C1 segment of cervical spinal cord (tissue), 14 donors: ENCODE results near the gene ZNF641.
A peak's percentile ranks its signal among the peaks of the same experiment; 100 is the strongest.

Experiments
- DNase-seq, 14 donors: peaks; one replicate each; lab custom pipeline; 2025; lab: John Stamatoyannopoulos, UW

The ZNF641 gene

DNA sequence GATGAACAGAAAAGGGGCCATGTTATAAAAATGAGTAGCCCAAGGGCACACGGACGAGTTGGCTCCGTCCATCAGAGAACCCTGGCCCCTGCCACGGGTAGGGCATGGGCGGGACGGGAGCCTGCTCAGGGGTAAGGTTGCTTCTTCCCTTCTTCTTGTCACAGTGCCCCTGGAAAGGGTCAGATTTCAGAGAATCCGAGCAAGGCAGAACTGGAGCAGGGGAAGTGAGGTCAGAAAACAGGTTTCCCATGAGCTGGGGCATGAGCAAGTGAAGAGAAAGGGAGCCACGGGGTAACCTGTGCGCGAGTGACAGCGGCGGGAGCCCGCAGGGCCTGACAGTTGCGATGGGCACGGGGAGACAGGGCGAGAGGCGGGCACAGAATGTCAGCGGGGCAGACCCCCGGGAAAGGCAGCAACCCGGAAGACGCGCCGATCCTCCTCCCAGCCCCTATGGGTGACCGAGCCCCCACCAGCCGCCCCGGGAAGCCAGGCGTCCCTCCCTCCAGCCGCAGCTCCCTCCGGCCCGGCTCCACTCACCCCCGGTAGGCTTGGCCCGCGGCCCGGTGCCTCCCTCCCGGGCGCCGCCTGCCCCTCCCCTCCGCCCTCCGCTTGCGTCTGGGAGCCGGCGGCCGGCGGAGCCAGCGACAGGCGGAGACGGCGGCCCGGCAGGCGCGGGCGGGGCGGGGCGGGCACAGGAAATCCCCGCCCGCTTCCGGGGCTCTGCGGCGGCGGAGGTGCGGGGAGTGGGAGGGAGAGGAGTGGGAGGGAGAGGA is at the start of gene ZNF641:
ZNF641 (minus strand) TSS at position 671 of the 773 bp plus-strand sequence. CDS start 2,829 bp downstream, outside the sequence.
- peak in 13 of 14 donors; percentile 47 to 90 (median 84) for DNase-seq

DNA sequence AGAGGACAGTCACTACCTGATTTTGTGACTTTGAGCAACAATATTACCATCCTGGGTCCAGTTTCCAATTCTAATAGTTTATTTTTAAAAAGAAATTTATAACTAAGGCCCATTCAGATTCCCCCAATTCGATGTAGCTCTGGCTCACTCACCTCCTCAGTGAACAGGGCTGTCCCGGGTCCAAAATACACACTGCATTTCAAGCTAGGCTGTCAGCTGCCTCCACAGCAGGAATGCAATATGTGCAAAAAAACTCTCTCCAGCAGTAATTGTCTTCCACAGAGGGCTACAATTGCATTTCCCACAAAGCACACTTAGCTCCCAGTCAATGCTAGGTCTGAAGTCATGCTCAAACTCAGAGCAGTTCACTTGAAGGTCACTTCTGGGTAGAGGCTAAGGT is 39.3 kb upstream of the ZNF641 start:
- peak in 2 of 14 donors; percentile 11 to 26 for DNase-seq

DNA sequence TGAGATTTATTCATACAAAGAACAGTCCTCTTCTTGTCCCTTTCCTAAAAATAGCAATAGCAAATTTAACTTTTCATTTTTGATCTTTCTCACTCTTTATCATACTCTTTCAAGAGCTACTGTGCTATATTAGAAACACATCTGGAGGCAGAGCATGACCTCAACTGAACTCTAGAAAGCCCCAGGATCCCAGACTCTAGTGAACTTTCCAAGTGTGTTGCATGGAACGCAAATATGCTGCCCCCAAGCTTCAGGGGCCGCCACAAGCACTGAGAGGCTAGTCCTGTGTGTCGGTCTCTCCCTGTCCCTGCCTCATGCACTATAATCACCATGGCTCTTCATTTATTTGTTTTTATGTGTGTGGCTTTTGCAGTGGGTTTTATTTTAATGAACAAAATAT is 38.7 kb upstream of the ZNF641 start:
- no peak for DNase-seq

DNA sequence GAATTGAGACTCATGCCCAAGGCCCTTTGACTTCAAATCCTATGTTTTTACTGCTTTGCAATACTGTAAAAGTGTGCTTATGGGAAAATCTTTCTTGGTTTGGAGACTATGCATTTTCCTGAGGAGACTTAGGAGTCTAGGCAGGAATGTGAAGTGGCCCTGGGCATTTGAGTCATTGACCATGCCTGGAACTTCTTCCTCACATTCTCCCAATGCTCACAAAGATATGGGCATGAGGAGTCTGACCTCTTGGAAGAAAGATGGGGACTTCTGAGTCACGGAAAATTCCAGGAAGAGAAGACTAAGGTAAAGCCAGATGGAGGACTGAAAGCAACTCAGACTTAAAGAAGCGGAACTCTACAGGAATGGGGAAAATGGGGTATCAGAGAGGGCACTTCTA is 38.2 kb upstream of the ZNF641 start:
- no peak for DNase-seq

DNA sequence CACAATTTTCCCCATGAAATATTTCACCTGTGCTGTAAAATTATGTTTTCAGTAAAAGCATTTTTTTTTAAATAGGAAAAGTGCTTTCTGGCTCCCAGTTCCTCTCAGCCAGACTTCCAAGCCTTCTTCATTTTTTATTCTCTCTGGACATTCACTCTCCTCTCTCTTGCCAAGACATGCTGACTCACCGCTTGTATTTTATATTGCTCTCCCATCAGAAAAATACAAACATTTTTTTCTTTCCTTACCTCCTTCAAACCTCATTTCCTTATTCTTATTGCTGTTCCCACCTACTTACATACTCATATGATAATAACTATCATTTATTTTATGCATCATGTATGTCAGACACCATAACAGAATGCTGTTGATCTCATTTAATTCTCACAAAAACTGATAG is 37.7 kb upstream of the ZNF641 start:
- DNase-seq, result no peak

DNA sequence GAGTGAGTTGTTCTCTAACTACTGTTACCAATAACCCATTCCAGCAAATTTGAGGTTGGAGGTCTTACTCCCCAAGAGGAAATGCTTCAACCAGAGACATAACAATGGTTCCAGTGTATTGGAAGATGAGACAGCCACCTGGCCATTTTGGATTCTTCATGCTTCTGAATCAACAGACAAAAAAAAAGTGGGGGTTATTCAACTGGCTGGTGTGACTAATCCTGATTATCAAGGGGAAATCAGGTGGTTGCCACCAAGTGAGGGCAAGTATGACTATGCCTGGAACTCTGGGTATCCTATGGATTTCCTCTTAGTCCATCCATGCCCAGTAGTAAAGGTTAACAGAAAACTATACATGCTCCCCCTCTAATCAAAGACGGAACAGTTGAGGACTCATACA is 29.9 kb upstream of the ZNF641 start:
- DNase-seq, result no peak

DNA sequence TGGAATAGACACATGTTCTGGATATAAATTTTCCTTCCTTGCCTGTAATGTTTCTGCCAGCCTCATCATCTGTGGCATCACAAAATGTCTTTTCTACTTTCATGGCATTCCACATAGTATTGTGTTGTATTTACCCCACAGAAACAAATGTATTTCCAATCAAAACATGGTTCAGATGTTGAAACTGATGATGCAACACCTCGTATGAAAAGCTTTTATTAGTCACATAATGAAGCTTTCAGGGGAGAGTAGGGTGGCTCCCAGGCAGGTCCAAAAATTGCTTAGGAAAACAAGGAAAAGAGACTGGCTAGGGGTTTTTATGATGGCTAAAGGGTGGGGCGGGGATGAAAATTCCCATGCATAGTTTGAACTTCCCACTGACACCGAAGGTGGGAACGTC is 29.1 kb upstream of the ZNF641 start:
- DNase-seq, result no peak

DNA sequence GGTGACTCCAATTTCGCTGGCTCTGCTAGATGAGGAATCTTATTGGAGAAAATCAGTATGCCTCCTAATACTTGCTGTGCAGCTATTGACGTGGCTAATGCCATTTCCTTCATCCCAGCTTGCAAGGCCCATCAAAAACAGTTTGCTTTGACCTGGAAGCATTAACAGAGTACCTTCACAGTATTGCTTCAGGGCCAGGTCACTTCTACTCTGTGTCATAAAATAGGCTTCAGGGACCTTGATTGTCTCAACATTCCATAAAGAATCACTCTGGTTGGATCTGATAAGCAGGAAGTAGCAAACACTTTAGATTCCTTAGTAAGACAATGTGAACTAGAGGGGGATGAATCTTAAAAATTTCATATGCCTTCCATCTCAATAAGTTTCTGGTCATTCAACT is 26.9 kb upstream of the ZNF641 start:
- no peak for DNase-seq

DNA sequence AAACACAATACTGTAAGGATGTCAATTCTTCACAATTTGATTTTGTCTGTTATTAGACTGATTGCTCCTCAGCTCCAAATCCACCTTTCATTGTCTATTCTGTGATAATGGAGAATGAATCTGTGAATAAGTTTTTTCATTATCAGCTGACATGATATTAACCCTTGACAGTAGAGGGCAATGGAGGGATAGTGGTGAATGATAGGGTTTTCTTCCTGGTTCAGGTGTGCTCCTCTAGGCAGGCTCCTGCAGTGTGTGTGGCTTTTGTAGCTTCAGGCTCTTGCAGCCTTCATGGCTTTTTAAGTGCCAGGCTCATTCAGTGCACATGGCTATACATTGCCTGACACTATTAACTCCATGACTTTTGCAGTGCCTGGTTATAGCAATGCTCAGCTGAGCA is 23.4 kb upstream of the ZNF641 start:
- no peak for DNase-seq

DNA sequence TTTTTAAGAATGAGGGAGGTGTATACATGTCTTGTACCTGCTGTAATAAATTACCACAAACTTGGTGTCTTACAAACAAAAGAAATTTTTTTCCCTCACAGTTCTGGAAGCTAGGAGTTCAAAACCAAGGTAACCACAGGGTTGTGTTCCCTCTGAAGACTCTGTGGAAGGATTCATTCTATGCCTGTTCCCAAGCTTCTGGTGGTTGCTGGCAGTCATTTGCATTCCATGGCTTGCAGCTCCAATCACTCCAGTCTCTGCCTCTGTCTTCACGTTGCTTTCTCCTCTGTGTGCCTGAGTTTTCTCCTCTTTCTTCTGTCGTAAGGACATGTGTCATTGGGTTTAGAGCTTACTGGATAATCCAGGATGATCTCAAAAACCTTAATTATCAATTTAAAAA is 15.4 kb upstream of the ZNF641 start:
- DNase-seq, result no peak

DNA sequence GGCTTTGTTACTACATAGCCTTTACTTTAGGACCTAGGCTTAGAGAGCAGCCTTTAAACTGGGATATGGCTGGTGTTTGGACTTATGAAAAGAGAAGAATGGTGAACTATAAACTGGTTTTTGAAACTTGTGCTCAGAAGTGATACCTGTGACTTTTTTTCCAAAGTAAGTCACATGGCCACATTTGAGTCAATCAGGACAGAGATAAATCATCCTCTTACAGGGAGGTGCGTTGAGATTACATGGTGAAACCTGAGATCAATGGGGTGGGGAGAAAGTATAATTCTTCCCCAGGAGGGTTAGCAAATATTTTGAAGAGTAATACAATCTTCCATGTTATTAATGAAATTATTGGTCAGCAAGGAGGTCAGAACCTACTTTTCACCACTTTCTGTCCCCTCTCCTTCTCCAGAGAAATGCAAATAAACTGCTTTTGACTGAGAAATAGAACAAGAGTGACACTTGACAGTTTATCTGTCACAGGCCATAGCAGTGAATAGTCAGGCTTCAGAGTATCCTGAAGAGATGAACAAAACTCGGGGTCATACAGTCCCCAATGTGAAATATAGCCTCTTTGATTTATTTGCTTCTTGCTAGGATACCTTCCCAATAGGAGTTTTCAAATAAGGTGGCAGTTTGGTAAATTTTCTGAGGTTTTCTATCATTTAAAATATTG is 11.1 kb upstream of the ZNF641 start:
- no peak for DNase-seq

DNA sequence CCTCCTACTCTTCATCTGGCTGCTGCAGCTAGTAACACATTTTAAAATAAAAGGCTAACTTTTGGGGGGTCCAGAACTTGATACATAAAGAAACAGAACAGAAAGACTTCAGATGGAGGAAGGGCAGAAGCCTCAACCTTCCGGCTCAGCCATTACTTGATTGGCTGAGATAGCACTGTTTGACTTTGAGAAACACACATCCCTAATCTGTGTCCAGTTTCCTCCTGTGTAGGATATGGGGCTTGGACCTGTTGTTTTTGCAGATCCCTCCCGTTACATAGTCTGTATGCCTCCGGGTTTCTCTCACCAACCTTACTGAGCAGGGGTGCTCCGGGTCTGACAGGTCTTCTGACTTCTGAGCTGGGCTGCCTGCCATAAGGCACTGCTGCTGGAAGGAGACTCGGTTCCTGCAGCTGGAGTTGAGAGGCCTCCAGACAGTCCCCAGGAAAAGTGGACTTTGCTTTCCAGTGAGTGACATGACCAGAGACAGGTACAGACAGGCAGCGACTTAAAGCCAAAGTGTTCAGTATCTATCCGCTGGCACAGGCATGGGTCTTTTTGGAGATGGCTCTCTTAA is 8.3 kb upstream of the ZNF641 start:
- no peak for DNase-seq

DNA sequence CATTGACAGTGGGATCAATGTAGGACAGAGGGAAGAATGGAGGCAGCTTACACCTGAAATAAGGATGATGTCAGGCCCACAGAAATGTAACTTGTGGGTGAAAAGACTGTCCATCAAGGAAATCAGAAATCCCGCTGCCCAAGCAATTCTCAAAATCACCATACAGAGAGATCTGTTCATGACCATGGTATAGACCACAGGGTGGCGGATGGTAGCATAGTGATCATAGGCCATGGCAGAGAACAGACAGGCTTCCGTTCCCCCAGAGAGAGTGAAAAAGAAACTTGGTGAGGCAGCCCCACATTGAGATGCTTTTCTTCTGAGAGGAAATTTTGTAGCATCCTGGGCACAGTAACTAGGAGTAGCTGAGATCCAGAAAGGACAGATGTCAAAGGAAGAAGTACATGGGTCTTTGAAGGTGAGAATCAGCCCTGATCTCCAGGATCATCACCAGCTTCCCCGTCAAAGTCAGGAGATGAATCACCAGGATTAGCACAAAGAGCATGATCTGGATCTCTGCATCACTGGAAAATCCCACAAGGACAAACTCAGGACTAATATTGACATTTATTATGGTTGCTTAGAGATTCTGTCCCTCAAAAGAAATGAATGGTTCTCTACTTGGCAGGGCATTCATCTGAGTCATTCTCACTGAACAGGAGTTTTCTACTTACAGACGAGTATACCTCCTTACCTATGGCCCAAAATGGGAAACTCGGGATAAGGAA is 5.5 kb upstream of the ZNF641 start:
- DNase-seq, result no peak

DNA sequence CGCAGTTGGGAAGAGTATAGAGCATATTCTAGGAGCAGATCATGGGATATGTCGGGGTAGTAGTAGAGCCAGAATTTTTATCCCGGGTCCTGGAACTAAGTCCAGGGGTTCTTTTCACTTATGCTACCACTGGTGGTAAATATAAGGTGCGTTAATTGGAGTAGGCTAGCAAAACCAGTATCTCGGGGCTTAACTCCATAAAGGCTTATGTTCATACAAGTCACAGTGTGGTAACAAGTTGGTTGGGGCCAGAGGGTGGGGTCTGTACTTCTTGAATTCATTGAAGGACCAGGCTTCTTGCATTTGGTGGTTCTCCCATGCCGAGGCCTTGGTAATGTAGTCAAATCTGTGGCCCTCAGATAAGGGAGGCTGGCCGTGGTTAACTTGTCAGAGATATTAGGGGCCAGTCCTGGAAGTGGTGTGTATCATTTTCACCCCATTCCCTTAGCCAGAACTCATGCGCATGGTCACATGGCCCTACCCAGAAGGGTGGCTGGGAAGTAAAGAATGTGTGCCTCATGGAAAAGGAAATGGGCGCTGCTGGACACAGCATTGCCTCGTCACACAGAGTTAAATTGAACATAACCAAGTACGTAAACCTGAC is 1.5 kb upstream of the ZNF641 start:
- no peak for DNase-seq

DNA sequence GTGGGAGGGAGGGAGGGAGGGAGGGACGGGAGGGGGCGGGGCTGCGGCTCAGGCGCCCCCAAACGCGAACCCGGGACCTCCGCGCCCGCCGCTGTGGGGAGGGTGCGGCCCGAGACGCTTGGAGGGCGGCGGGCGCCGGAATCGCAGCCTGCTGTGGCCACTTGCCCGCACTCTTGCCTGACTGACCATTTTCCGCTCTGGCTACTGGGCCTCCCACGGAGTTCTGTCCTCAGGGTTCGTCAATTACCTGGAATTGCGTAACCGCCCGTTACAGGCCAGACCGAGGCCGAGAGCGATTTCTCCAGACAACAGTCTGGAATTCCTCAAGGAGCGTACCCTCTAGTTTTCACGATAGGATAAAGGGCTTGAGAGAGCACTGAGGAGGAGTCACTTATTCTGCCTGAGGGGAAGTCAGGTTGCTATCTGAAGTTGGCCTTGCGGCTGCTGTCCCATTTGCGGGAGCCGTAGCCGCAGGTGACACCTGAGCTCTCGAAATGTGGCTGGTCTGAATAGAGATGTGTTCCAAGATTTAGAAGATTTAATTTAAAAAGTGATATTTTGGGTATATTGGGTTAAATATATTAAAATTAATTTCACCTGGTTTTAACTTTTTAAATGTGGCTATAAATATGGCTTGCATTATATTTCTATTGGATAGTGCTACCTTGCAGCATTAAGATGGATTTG is 446 bp upstream of the ZNF641 start:
- peak in 8 of 14 donors; percentile 50 to 90 (median 86) for DNase-seq

DNA sequence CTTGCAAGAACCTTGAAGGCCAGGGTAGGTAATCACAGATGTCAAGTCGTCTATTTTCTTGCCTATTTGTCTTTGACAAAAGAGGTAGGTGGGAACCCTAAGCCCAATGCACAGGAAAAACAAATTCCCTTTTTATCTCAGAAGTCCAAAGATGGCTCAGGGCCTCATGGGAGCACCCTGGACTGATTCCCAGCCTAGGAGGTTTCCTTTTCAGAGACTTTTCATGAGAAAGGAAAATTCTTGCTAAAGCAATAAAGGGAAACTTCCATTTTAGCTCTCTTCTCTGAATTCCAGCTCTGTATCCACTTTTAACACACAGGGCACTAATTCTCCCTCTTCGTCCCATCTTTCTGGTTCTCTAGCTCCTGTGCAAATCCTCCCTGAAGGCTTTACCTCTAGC is 1.2 kb downstream of the ZNF641 start:
- no peak for DNase-seq

DNA sequence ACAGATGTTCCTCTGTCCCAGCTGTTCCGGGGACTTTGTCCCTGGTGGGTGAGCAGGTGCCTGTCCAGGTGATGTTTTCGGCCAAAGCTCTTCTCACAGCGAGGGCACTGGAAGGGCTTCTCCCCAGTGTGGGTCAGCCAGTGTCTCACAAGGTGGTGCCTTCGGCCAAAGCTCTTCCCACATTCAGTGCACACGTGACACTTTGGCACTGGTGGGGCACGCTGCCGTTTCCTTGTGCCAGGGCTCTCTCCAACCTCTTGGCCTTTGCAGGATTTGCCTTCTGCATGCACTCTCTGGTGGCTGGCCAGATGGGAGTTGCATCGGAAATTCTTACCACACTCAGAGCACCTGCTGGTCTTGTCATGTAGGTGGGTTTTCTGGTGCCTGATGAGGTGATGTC is 7.7 kb downstream of the ZNF641 start:
- DNase-seq, result no peak

DNA sequence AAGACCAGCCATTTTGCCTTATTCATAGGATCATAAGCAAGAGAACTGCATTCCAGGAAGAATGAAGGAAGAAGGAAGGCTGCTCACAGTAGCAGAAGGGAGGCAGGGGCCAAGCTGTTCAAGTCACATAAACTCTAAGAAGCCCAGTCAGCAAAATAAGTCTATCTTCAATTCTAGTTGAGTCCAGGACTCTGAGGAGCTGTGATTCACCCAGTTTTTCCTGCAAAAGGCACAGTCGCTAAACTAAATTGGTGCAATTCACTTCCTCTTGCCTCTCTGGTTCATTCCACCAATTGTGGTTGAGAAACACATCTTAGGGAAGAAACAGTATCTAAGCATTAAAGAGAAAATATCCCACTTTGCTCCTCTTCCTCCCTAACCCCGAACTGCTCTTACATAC is 9.8 kb downstream of the ZNF641 start:
- DNase-seq, result no peak

DNA sequence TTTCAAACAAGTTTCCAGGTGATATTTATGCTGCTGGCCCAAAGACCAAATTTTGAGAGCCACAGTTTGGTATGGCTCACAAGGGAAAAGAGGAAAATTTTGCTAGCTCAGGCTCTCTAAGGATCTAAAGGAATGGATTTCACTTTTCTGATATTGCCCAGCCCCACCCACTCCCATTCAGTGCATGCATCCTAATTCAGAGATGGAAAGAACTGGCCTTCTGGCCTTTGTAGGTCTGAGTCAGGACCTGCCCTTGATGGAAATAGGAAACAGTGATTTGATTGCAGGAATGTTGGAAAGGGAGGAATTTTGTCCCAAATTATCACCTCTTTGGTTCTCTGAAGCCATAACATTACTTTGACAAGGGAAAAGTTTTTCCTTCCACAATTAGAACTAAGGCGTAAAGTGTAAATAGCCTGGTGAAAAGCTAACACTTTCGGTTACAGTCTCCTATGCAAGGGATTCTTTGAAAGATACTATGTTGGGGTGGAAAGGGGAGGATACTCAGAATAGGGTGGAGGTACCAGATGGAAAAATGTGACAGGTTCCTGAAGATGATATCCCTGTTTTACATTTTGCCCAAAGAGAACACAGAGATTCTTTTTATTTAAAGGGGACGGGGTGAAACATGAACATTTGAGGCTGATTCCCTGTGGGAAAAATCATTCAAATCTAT is 11.1 kb downstream of the ZNF641 start:
- DNase-seq, result no peak

DNA sequence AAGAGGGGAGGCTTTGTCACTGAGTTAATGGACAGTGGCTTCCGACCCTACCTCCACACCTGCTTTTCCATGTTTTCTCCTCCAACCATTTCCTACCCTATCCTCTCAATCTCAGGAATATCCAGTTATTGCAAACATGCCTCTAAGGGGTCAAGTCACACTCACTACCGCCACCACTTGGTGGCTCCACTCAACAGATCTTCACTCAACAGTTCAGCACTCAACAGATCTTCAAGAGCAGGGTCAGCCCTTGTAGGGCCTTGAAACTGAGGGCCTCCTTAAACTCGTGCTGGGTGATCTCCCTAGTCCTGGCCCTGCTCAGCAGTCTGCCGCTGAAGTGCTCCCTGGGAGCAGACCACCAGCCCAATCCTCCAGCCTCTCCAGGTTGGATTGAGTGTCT is 14.2 kb downstream of the ZNF641 start:
- DNase-seq, result no peak

DNA sequence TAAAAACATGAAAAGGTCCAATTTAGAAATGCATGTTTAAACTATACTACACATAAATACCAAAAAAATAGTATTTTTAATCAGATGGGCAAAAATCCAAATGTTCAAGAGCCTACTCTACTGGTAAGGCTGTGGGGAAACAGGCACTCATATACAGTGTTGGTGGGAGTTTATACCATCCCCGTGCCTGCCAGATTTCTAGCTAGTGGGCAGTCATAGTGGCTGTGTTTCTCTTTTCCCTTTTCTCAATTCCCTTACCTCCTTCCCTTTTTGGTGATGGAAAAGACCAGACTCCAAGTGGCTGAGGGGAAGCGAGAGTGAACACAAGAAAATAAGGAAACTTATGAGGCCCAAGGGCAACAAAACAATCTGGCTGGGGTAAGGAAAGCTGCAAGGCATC is 14.7 kb downstream of the ZNF641 start:
- no peak for DNase-seq
